ENCODE measurements around the gene PYCR2.

- TF ChIP-seq CTCF (IDR thresholded peaks at IDR 0.05; ENCODE audit: poor library complexity, severe bottlenecking) = no peak
- no peak for TF ChIP-seq EZH2 (IDR thresholded peaks at IDR 0.05; ENCODE audit: borderline replicate concordance, insufficient read depth, low read length, poor library complexity, severe bottlenecking)
- TF ChIP-seq RAD21 (conservative IDR thresholded peaks at IDR 0.05) = no peak
- TF ChIP-seq POLR2AphosphoS5 (IDR thresholded peaks at IDR 0.05) = no peak
- no peak for TF ChIP-seq SMC3 (conservative IDR thresholded peaks at IDR 0.05; ENCODE audit: poor library complexity)
- TF ChIP-seq MXI1 (conservative IDR thresholded peaks at IDR 0.05; ENCODE audit: poor library complexity, severe bottlenecking) = no peak
- TF ChIP-seq TAF1 (IDR thresholded peaks at IDR 0.05; ENCODE audit: low read depth) = no peak
- TF ChIP-seq EP300 (conservative IDR thresholded peaks at IDR 0.05; ENCODE audit: poor library complexity, severe bottlenecking) = no peak
These were observed 17.6 kb downstream of the PYCR2 start for GRCh38 chr1:225906467-225906866.

Data from neural cell (in vitro differentiated cells).